NCI-H2029 (cell line): Measurements from ENCODE around the gene SLC18A2.

Source experiments
- DNase-seq: peaks from one replicate; lab custom pipeline; 2025; lab: John Stamatoyannopoulos, UW

The SLC18A2 gene

GRCh38 chr10:117237401-117237991 lies 3.4 kb upstream of the SLC18A2 start:
- no peak for DNase-seq

- no peak for DNase-seq
Measured at GRCh38 chr10:117239051-117239450, 1.9 kb upstream of the SLC18A2 start.

GRCh38 chr10:117239721-117240620 lies 943 bp upstream of the SLC18A2 start:
- DNase-seq = no peak

GRCh38 chr10:117241541-117242462 lies 888 bp downstream of the SLC18A2 start:
- DNase-seq = no peak

- no peak for DNase-seq
Measured at GRCh38 chr10:117242463-117242832, 1.5 kb downstream of the SLC18A2 start.

- DNase-seq = no peak
Measured at GRCh38 chr10:117246997-117247671, 6.2 kb downstream of the SLC18A2 start.

GRCh38 chr10:117248750-117249465 lies 8.0 kb downstream of the SLC18A2 start:
- DNase-seq = no peak

- no peak for DNase-seq
Measured at GRCh38 chr10:117249493-117250093, 8.7 kb downstream of the SLC18A2 start.

- no peak for DNase-seq
Measured at GRCh38 chr10:117250411-117250810, 9.5 kb downstream of the SLC18A2 start.

GRCh38 chr10:117253908-117254307 lies 13.0 kb downstream of the SLC18A2 start:
- DNase-seq = no peak

- DNase-seq = no peak
Measured at GRCh38 chr10:117254338-117254737, 13.4 kb downstream of the SLC18A2 start.

GRCh38 chr10:117254774-117255735 lies 14.1 kb downstream of the SLC18A2 start:
- DNase-seq = no peak

GRCh38 chr10:117255835-117256460 lies 15.0 kb downstream of the SLC18A2 start:
- DNase-seq = no peak

- no peak for DNase-seq
Measured at GRCh38 chr10:117256910-117257309, 16.0 kb downstream of the SLC18A2 start.

GRCh38 chr10:117257721-117258120 lies 16.8 kb downstream of the SLC18A2 start:
- DNase-seq = no peak

GRCh38 chr10:117259279-117259678 lies 18.4 kb downstream of the SLC18A2 start:
- DNase-seq = no peak

- no peak for DNase-seq
Measured at GRCh38 chr10:117260084-117260483, 19.2 kb downstream of the SLC18A2 start.

GRCh38 chr10:117261501-117261900 lies 20.6 kb downstream of the SLC18A2 start:
- DNase-seq = no peak

- DNase-seq = no peak
Measured at GRCh38 chr10:117262291-117262902, 21.5 kb downstream of the SLC18A2 start.
